ENCODE measurements around the gene RGS7BP.

GRCh38 chr5:64634997-64635686, 129.3 kb downstream of the RGS7BP start:
- TF ChIP-seq, protein P1, sequence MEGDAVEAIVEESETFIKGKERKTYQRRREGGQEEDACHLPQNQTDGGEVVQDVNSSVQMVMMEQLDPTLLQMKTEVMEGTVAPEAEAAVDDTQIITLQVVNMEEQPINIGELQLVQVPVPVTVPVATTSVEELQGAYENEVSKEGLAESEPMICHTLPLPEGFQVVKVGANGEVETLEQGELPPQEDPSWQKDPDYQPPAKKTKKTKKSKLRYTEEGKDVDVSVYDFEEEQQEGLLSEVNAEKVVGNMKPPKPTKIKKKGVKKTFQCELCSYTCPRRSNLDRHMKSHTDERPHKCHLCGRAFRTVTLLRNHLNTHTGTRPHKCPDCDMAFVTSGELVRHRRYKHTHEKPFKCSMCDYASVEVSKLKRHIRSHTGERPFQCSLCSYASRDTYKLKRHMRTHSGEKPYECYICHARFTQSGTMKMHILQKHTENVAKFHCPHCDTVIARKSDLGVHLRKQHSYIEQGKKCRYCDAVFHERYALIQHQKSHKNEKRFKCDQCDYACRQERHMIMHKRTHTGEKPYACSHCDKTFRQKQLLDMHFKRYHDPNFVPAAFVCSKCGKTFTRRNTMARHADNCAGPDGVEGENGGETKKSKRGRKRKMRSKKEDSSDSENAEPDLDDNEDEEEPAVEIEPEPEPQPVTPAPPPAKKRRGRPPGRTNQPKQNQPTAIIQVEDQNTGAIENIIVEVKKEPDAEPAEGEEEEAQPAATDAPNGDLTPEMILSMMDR (IDR thresholded peaks at IDR 0.05) = peak in 5 of 6 experiments; percentile 60 to 80 (median 68)
- TF ChIP-seq POLR2A (IDR thresholded peaks at IDR 0.05) = no peak
